GM12864 (cell line): ENCODE measurements around the gene ITSN1.

Experiments
- DNase-seq: peaks from one replicate; pipeline ENCODE4 v3.0.0-alpha.2; 2011; ENCODE audit warnings: low read depth
- H3K4me3 ChIP-seq: 2 replicates; pipeline ENCODE4 v1.5.1; 2011; ENCODE audit warnings: mild to moderate bottlenecking, low read depth, low read length, control low read depth
- CTCF ChIP-seq: IDR thresholded peaks from 2 replicates; pipeline ENCODE4 v1.5.1; 2011; ENCODE audit warnings: low read depth, mild to moderate bottlenecking, moderate library complexity, low read length, control low read depth, inconsistent platforms; ENCODE audit errors: missing control alignments

The ITSN1 gene

DNA sequence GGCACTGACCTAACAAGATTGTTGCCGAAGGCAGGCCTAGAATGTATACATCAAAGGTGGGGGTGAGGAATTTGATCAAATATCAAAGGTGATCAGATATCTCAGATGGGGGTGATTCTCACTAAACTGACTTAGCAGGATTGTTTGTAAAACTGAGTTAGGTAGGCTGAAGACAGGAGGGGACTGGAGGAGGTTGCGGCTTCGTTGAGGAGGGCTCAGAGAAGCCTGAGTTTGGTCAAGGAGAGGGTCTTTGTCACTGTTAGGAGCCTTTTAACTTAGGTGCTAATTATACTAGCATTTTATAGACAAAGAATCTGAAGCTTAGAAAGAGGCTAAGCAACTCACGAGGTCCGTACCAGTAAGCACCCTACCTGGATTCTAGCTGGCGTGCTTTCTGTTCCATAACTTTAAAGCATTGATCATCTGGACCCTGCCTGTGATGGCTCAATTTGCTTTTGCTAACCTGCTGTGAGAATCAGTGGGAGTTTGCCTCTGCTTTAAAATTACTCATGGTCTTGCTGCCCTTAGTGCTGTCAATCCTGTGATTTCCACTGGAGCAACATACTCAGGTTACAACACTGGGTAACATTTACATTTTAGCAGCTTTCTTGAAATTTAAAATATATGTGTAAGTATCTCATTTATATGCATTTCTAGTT, 49.8 kb downstream of the ITSN1 start:
- H3K4me3 ChIP-seq: no peak overlapping the region
- no peak for TF ChIP-seq CTCF
- DNase-seq: no peak

GRCh38 chr21:33695813-33696212, 53.5 kb downstream of the ITSN1 start:
- TF ChIP-seq CTCF: no peak
- no peak overlapping the region for H3K4me3 ChIP-seq
- DNase-seq: no peak

- no peak overlapping the region for H3K4me3 ChIP-seq
- DNase-seq: no peak
- TF ChIP-seq CTCF: no peak
Measured at GRCh38 chr21:33696465-33696864, 54.2 kb downstream of the ITSN1 start.

GRCh38 chr21:33698087-33698860, 56.0 kb downstream of the ITSN1 start:
- no peak for TF ChIP-seq CTCF
- no peak for DNase-seq
- H3K4me3 ChIP-seq: no peak overlapping the region

- TF ChIP-seq CTCF: no peak
- no peak for DNase-seq
- H3K4me3 ChIP-seq: no peak overlapping the region
Measured at GRCh38 chr21:33699277-33699676, 57.0 kb downstream of the ITSN1 start.

GRCh38 chr21:33700491-33700890, 58.2 kb downstream of the ITSN1 start:
- H3K4me3 ChIP-seq: no peak overlapping the region
- no peak for TF ChIP-seq CTCF
- DNase-seq: no peak
